ENCODE results near the gene DUSP9.
"Not testable (repeated sequence)": the region's sequence is repeated elsewhere in the genome, so short reads cannot be mapped to it uniquely, and the experiment has no call there.

Gene DUSP9

GRCh38 chrX:153646620-153647373 lies at the start of gene DUSP9:
Gene DUSP9, plus strand, starts transcription at chrX:153647203. Its CDS starts 751 bp downstream, at chrX:153647954.
- DNase-seq = peak; percentile 89

- peak; percentile 57 for DNase-seq
These were observed 48.3 kb upstream of the DUSP9 start, which contains the start of gene CCNQ for GRCh38 chrX:153598541-153599191. Gene CCNQ, minus strand, starts transcription at chrX:153599139. Its CDS starts 66 bp downstream, at chrX:153599073.

GRCh38 chrX:153599192-153600031 lies 47.6 kb upstream of the DUSP9 start:
- peak; percentile 91 for DNase-seq

GRCh38 chrX:153600032-153600373 lies 47.0 kb upstream of the DUSP9 start:
- DNase-seq = no peak

GRCh38 chrX:153600921-153601320 lies 46.1 kb upstream of the DUSP9 start:
- DNase-seq = no peak

GRCh38 chrX:153601511-153602110 lies 45.4 kb upstream of the DUSP9 start:
- DNase-seq = no peak

- DNase-seq = no peak
These were observed 44.4 kb upstream of the DUSP9 start for GRCh38 chrX:153602601-153603000.

- no peak for DNase-seq
These were observed 43.8 kb upstream of the DUSP9 start for GRCh38 chrX:153603131-153603656.

- not testable (repeated sequence) for DNase-seq
These were observed 42.2 kb upstream of the DUSP9 start for GRCh38 chrX:153604666-153605380.

GRCh38 chrX:153606503-153606902 lies 40.5 kb upstream of the DUSP9 start:
- no peak for DNase-seq

GRCh38 chrX:153608376-153608775 lies 38.6 kb upstream of the DUSP9 start:
- no peak for DNase-seq

- no peak for DNase-seq
These were observed 38.2 kb upstream of the DUSP9 start for GRCh38 chrX:153608806-153609205.

- DNase-seq = peak; percentile 79
These were observed 36.8 kb upstream of the DUSP9 start for GRCh38 chrX:153609917-153610835.

- DNase-seq = no peak
These were observed 36.2 kb upstream of the DUSP9 start for GRCh38 chrX:153610836-153611213.

- no peak for DNase-seq
These were observed 35.5 kb upstream of the DUSP9 start for GRCh38 chrX:153611298-153612095.

- no peak for DNase-seq
These were observed 34.6 kb upstream of the DUSP9 start for GRCh38 chrX:153612413-153612812.

- DNase-seq = no peak
These were observed 32.2 kb upstream of the DUSP9 start for GRCh38 chrX:153614818-153615217.

GRCh38 chrX:153620576-153620975 lies 26.4 kb upstream of the DUSP9 start:
- DNase-seq = no peak

- no peak for DNase-seq
These were observed 24.9 kb upstream of the DUSP9 start for GRCh38 chrX:153621949-153622598.

All from islet precursor cell (in vitro differentiated cells).